GM23338 (cell line): ENCODE results near the gene RALY. TPM values are rescaled to one million over a fixed set of nuclear protein-coding genes. Genes with fewer than 3 reads are reported as not detected.

ENCODE experiments used
- ATAC-seq: fragments of 200-7000 bp; cut with Tn5 transposase; 3 replicates; pipeline ENCODE4 v1.9.1; 2020
- DNase-seq: peaks from one replicate; pipeline ENCODE4 v3.0.0-alpha.2; 2015; ENCODE audit warnings: low spot score
- H2AFZ ChIP-seq: fragments of 200-600 bp; sonication (generic); 2 replicates; pipeline ENCODE4 v1.8.0; 2016; ENCODE audit warnings: antibody characterized with exemption, mild to moderate bottlenecking, moderate library complexity
- H3F3A ChIP-seq: fragments of 200-600 bp; sonication (generic); replicated peaks from 2 replicates; pipeline ENCODE4 v1.8.0; 2017; ENCODE audit warnings: antibody characterized with exemption, mixed run types, low read depth
- H3K27ac ChIP-seq: fragments of 200-600 bp; sonication (generic); 2 replicates; pipeline ENCODE4 v1.6.1; 2016; ENCODE audit warnings: low read depth
- H3K27me3 ChIP-seq: fragments of 200-600 bp; sonication (generic); 2 replicates; pipeline ENCODE4 v1.8.0; 2016; ENCODE audit warnings: mild to moderate bottlenecking, mixed run types, moderate library complexity; ENCODE audit not compliant: insufficient read depth
- H3K36me3 ChIP-seq: fragments of 200-600 bp; sonication (generic); 2 replicates; pipeline ENCODE4 v1.8.0; 2016; ENCODE audit warnings: mild to moderate bottlenecking; ENCODE audit not compliant: insufficient read depth
- H3K4me1 ChIP-seq: fragments of 200-600 bp; sonication (generic); 2 replicates; pipeline ENCODE4 v1.8.0; 2016; ENCODE audit warnings: mild to moderate bottlenecking, moderate library complexity; ENCODE audit not compliant: insufficient read depth
- H3K4me2 ChIP-seq: fragments of 200-600 bp; sonication (generic); 2 replicates; pipeline ENCODE4 v1.7.1; 2017; ENCODE audit warnings: mixed run types
- H3K4me3 ChIP-seq: fragments of 200-600 bp; sonication (generic); 2 replicates; pipeline ENCODE4 v1.6.1; 2016; ENCODE audit warnings: mixed run types
- H3K79me2 ChIP-seq: fragments of 200-600 bp; sonication (generic); replicated peaks from 2 replicates; pipeline ENCODE4 v1.8.0; 2017; ENCODE audit warnings: mild to moderate bottlenecking; ENCODE audit not compliant: insufficient read depth
- H3K9me2 ChIP-seq: fragments of 200-600 bp; sonication (generic); 2 replicates; pipeline ENCODE4 v1.8.0; 2017; ENCODE audit not compliant: insufficient read depth
- H4K20me1 ChIP-seq: fragments of 200-600 bp; sonication (generic); replicated peaks from 2 replicates; pipeline ENCODE4 v1.8.0; 2017; ENCODE audit warnings: mild to moderate bottlenecking; ENCODE audit not compliant: insufficient read depth
- H3K27ac Mint-ChIP-seq: 2 replicates; pipeline ENCODE4 v1.8.0; 2020; ENCODE audit warnings: inconsistent platforms, mild to moderate bottlenecking, moderate library complexity, mixed read lengths
- H3K27me3 Mint-ChIP-seq: 3 replicates; pipeline ENCODE4 v1.8.0; 2022; ENCODE audit warnings: low read depth, mild to moderate bottlenecking, moderate library complexity, mixed read lengths, inconsistent platforms; ENCODE audit not compliant: insufficient read depth, poor library complexity
- H3K36me3 Mint-ChIP-seq: 3 replicates; pipeline ENCODE4 v1.8.0; 2021; ENCODE audit warnings: low read depth, mild to moderate bottlenecking, inconsistent platforms, moderate library complexity, mixed read lengths
- H3K4me1 Mint-ChIP-seq: 3 replicates; pipeline ENCODE4 v1.8.0; 2020; ENCODE audit warnings: mild to moderate bottlenecking, inconsistent platforms, mixed read lengths
- H3K4me3 Mint-ChIP-seq: 3 replicates; pipeline ENCODE4 v1.8.0; 2021; ENCODE audit warnings: moderate library complexity, mild to moderate bottlenecking, inconsistent platforms, mixed read lengths
- H3K9me3 Mint-ChIP-seq: 3 replicates; pipeline ENCODE4 v1.8.0; 2020; ENCODE audit warnings: moderate library complexity, mild to moderate bottlenecking, inconsistent platforms, mixed read lengths
- CREB1 ChIP-seq: fragments of 250-450 bp; sonication (Bioruptor Pico); IDR thresholded peaks from 2 replicates; pipeline ENCODE4 v1.5.0; 2020; ENCODE audit warnings: low read depth, mild to moderate bottlenecking, moderate library complexity
- EZH2 ChIP-seq: fragments of 200-600 bp; sonication (generic); IDR thresholded peaks from one replicate; pipeline ENCODE4 v1.8.0; 2017; ENCODE audit warnings: antibody characterized with exemption, mild to moderate bottlenecking, low read depth; ENCODE audit not compliant: unreplicated experiment
- JUNB ChIP-seq: IDR thresholded peaks from one replicate; pipeline ENCODE4 v1.6.1; 2016; ENCODE audit warnings: antibody characterized with exemption; ENCODE audit not compliant: unreplicated experiment
- NANOG ChIP-seq: IDR thresholded peaks from 2 replicates; pipeline ENCODE4 v1.6.1; 2016; ENCODE audit warnings: antibody characterized with exemption, borderline replicate concordance
- POLR2AphosphoS5 ChIP-seq: IDR thresholded peaks from 2 replicates; pipeline ENCODE4 v1.6.1; 2016; ENCODE audit warnings: antibody characterized with exemption, low read depth
- STAT1 ChIP-seq: IDR thresholded peaks from one replicate; pipeline ENCODE4 v1.6.1; 2016; ENCODE audit warnings: antibody characterized with exemption; ENCODE audit not compliant: unreplicated experiment
- ZNF331 ChIP-seq: fragments of 250-450 bp; sonication (Bioruptor Pico); IDR thresholded peaks from 2 replicates; pipeline ENCODE4 v1.5.0; 2020; ENCODE audit warnings: low read depth, mild to moderate bottlenecking, moderate library complexity
- polyA plus RNA-seq: library from polyadenylated mRNA; unstranded; fragments of >200 nt; fragmentation: Nextera tagmentation; extraction: Ambion mirVana; gene quantifications from 2 replicates; pipeline ENCODE4 v1.2.1, GENCODE V29; 2016
- total RNA-seq: library from RNA; depleted of rRNA; stranded (reverse); fragments of >200 nt; shearing (Covaris generic); gene quantifications from 2 replicates; pipeline ENCODE4 v1.2.3, GENCODE V29; 2014
- TF ChIP-seq, protein P1 (sequence below): fragments of 250-450 bp; sonication (Bioruptor Pico); IDR thresholded peaks from 2 replicates; pipeline ENCODE4 v1.5.0; 2020; ENCODE audit warnings: mild to moderate bottlenecking, moderate library complexity
- TF ChIP-seq, protein P2 (sequence below): IDR thresholded peaks from 2 replicates; pipeline ENCODE4 v1.6.1; 2016; ENCODE audit warnings: antibody characterized with exemption

The RALY gene
- total and polyA plus RNA-seq, 2 experiments from 2014 or later, result 144 to 167 TPM

DNA sequence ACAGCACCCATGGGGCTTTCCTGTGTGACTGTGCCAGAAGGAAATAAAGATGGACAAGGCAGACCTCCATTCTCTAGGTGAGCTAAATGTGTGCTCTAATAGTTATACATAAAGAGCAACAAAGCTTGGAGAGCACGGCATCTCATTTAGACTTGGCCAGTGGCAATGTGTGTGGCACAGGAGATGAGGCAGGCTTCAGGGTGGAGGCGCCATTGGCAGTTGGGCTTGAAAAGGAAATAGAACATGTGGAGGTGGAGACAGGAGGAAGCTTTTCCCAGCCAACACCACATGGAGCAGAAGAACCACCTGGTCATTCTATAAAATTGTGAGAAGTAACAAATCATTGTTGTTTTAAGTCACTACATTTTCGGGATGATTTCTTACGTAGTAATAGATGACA, 3.6 kb upstream of the RALY start (continued):
- TF ChIP-seq, protein P1, sequence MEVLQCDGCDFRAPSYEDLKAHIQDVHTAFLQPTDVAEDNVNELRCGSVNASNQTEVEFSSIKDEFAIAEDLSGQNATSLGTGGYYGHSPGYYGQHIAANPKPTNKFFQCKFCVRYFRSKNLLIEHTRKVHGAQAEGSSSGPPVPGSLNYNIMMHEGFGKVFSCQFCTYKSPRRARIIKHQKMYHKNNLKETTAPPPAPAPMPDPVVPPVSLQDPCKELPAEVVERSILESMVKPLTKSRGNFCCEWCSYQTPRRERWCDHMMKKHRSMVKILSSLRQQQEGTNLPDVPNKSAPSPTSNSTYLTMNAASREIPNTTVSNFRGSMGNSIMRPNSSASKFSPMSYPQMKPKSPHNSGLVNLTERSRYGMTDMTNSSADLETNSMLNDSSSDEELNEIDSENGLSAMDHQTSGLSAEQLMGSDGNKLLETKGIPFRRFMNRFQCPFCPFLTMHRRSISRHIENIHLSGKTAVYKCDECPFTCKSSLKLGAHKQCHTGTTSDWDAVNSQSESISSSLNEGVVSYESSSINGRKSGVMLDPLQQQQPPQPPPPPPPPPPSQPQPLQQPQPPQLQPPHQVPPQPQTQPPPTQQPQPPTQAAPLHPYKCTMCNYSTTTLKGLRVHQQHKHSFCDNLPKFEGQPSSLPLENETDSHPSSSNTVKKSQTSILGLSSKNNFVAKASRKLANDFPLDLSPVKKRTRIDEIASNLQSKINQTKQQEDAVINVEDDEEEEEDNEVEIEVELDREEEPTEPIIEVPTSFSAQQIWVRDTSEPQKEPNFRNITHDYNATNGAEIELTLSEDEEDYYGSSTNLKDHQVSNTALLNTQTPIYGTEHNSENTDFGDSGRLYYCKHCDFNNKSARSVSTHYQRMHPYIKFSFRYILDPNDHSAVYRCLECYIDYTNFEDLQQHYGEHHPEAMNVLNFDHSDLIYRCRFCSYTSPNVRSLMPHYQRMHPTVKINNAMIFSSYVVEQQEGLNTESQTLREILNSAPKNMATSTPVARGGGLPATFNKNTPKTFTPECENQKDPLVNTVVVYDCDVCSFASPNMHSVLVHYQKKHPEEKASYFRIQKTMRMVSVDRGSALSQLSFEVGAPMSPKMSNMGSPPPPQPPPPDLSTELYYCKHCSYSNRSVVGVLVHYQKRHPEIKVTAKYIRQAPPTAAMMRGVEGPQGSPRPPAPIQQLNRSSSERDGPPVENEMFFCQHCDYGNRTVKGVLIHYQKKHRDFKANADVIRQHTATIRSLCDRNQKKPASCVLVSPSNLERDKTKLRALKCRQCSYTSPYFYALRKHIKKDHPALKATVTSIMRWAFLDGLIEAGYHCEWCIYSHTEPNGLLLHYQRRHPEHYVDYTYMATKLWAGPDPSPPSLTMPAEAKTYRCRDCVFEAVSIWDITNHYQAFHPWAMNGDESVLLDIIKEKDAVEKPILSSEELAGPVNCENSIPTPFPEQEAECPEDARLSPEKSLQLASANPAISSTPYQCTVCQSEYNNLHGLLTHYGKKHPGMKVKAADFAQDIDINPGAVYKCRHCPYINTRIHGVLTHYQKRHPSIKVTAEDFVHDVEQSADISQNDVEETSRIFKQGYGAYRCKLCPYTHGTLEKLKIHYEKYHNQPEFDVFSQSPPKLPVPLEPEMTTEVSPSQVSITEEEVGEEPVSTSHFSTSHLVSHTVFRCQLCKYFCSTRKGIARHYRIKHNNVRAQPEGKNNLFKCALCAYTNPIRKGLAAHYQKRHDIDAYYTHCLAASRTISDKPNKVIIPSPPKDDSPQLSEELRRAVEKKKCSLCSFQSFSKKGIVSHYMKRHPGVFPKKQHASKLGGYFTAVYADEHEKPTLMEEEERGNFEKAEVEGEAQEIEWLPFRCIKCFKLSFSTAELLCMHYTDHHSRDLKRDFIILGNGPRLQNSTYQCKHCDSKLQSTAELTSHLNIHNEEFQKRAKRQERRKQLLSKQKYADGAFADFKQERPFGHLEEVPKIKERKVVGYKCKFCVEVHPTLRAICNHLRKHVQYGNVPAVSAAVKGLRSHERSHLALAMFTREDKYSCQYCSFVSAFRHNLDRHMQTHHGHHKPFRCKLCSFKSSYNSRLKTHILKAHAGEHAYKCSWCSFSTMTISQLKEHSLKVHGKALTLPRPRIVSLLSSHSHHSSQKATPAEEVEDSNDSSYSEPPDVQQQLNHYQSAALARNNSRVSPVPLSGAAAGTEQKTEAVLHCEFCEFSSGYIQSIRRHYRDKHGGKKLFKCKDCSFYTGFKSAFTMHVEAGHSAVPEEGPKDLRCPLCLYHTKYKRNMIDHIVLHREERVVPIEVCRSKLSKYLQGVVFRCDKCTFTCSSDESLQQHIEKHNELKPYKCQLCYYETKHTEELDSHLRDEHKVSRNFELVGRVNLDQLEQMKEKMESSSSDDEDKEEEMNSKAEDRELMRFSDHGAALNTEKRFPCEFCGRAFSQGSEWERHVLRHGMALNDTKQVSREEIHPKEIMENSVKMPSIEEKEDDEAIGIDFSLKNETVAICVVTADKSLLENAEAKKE (CRISPR knock-in tag), result no peak
- TF ChIP-seq JUNB (no peak), ZNF331 (no peak), STAT1 (no peak), POLR2AphosphoS5 (no peak), EZH2 (no peak), CREB1 (CRISPR knock-in tag) (no peak), NANOG (no peak)
- TF ChIP-seq, protein P2, sequence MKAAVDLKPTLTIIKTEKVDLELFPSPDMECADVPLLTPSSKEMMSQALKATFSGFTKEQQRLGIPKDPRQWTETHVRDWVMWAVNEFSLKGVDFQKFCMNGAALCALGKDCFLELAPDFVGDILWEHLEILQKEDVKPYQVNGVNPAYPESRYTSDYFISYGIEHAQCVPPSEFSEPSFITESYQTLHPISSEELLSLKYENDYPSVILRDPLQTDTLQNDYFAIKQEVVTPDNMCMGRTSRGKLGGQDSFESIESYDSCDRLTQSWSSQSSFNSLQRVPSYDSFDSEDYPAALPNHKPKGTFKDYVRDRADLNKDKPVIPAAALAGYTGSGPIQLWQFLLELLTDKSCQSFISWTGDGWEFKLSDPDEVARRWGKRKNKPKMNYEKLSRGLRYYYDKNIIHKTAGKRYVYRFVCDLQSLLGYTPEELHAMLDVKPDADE, result no peak

DNA sequence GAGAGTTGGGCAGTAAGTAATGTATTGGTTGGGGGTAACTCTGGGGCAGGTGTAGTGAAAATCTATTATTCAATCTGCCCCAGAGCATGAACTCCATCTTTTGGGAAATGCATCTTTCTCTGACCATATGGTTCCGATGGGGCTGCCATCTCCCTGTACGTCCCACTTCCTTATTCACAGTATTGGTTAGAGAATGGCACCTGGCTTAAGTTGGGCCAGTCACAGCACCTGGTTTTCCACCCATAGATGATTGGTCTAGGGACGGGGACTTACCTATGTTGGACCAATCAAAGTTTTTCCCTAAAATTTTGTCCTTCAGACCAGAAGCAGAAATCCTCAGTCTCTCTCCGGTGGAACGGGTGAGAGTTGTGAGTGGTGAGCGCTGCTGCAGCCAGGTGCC, 2.2 kb upstream of the RALY start:
- Histone ChIP-seq H3K4me3 (peak overlapping the region; percentile 100; the same call in 1 of the 2 replicates), H3F3A (0 out of 2 replicates have a peak, but pooled peaks cover 4% of the 10 kb centered on the region), H4K20me1 (peaks cover 20% of the 10 kb centered on the region), H3K27me3 (no peaks in the 10 kb centered on the region), H2AFZ (no peak overlapping the region), H3K4me1 (peaks cover 31% of the 10 kb centered on the region), H3K4me2 (peak overlapping the region; percentile 90), H3K9me2 (no peaks in the 10 kb centered on the region; the same call in 1 of the 2 replicates), H3K36me3 (no peaks in the 10 kb centered on the region), H3K27ac (no peak overlapping the region), H3K79me2 (peaks cover 44% of the 10 kb centered on the region)
- Mint-ChIP-seq H3K4me3 (peak overlapping the region; percentile 96), H3K27ac (no peak overlapping the region), H3K9me3 (no peaks in the 10 kb centered on the region; the same call in 2 of the 3 replicates), H3K27me3 (peaks cover 10% of the 10 kb centered on the region), H3K4me1 (peaks cover 21% of the 10 kb centered on the region), H3K36me3 (peaks cover 13% of the 10 kb centered on the region)
- DNase-seq (no peak), ATAC-seq (no peak)
- TF ChIP-seq, protein P1 (CRISPR knock-in tag), result no peak
